ENCODE results near the gene NEK2. TPM values are rescaled to one million over a fixed set of nuclear protein-coding genes. Genes with fewer than 3 reads are reported as not detected.
"Not testable (repeated sequence)": the region's sequence is repeated elsewhere in the genome, so short reads cannot be mapped to it uniquely, and the experiment has no call there.

Gene NEK2
- polyA plus RNA-seq, 3 donors, result 19.2 to 22.3 (median 19.3) TPM

GRCh38 chr1:211697356-211697755, 21.9 kb upstream of the NEK2 start:
- no peak for DNase-seq (ENCODE audit: low read depth in 3 of 3, low spot score in 2 of 3)

- no peak for DNase-seq (ENCODE audit: low read depth in 3 of 3, low spot score in 2 of 3)
Observed at GRCh38 chr1:211695135-211695816, 19.9 kb upstream of the NEK2 start.

GRCh38 chr1:211693911-211694310, 18.5 kb upstream of the NEK2 start:
- not testable (repeated sequence) for DNase-seq (ENCODE audit: low read depth in 3 of 3, low spot score in 2 of 3)

GRCh38 chr1:211688421-211688820, 13.0 kb upstream of the NEK2 start:
- no peak for DNase-seq (ENCODE audit: low read depth in 3 of 3, low spot score in 2 of 3)

- DNase-seq (ENCODE audit: low read depth in 3 of 3, low spot score in 2 of 3), result no peak
Observed at GRCh38 chr1:211687462-211688215, 12.2 kb upstream of the NEK2 start.

GRCh38 chr1:211685823-211686222, 10.4 kb upstream of the NEK2 start:
- no peak for DNase-seq (ENCODE audit: low read depth in 3 of 3, low spot score in 2 of 3)

GRCh38 chr1:211684791-211685190, 9.4 kb upstream of the NEK2 start:
- DNase-seq (ENCODE audit: low read depth in 3 of 3, low spot score in 2 of 3), result no peak

GRCh38 chr1:211684331-211684730, 8.9 kb upstream of the NEK2 start:
- no peak for DNase-seq (ENCODE audit: low read depth in 3 of 3, low spot score in 2 of 3)

GRCh38 chr1:211683396-211684297, 8.2 kb upstream of the NEK2 start:
- DNase-seq (ENCODE audit: low read depth in 3 of 3, low spot score in 2 of 3), result no peak

- not testable (repeated sequence) for DNase-seq (ENCODE audit: low read depth in 3 of 3, low spot score in 2 of 3)
Observed at GRCh38 chr1:211682186-211682585, 6.8 kb upstream of the NEK2 start.

GRCh38 chr1:211680752-211681327, 5.4 kb upstream of the NEK2 start:
- peak; percentile 63 to 65 (median 63) for DNase-seq (ENCODE audit: low read depth in 3 of 3, low spot score in 2 of 3)

- no peak for DNase-seq (ENCODE audit: low read depth in 3 of 3, low spot score in 2 of 3)
Observed at GRCh38 chr1:211677659-211678058, 2.2 kb upstream of the NEK2 start.

- DNase-seq (ENCODE audit: low read depth in 3 of 3, low spot score in 2 of 3), result no peak
Observed at GRCh38 chr1:211676761-211677160, 1.3 kb upstream of the NEK2 start.

GRCh38 chr1:211676106-211676583, 724 bp upstream of the NEK2 start:
- DNase-seq (ENCODE audit: low read depth in 3 of 3, low spot score in 2 of 3), result no peak

GRCh38 chr1:211667065-211667617, 8.3 kb downstream of the NEK2 start:
- no peak for DNase-seq (ENCODE audit: low read depth in 3 of 3, low spot score in 2 of 3)

- no peak for DNase-seq (ENCODE audit: low read depth in 3 of 3, low spot score in 2 of 3)
Observed at GRCh38 chr1:211660718-211661222, 14.7 kb downstream of the NEK2 start.

GRCh38 chr1:211656728-211657127, 18.7 kb downstream of the NEK2 start:
- DNase-seq (ENCODE audit: low read depth in 3 of 3, low spot score in 2 of 3), result no peak

- peak; percentile 70 to 74 (median 73) for DNase-seq (ENCODE audit: low read depth in 3 of 3, low spot score in 2 of 3)
Observed at GRCh38 chr1:211654838-211655787, 20.3 kb downstream of the NEK2 start.

- no peak for DNase-seq (ENCODE audit: low read depth in 3 of 3, low spot score in 2 of 3)
Observed at GRCh38 chr1:211653959-211654496, 21.4 kb downstream of the NEK2 start.
